ENCODE results near the gene KLHL8.

KLHL8 gene

DNA sequence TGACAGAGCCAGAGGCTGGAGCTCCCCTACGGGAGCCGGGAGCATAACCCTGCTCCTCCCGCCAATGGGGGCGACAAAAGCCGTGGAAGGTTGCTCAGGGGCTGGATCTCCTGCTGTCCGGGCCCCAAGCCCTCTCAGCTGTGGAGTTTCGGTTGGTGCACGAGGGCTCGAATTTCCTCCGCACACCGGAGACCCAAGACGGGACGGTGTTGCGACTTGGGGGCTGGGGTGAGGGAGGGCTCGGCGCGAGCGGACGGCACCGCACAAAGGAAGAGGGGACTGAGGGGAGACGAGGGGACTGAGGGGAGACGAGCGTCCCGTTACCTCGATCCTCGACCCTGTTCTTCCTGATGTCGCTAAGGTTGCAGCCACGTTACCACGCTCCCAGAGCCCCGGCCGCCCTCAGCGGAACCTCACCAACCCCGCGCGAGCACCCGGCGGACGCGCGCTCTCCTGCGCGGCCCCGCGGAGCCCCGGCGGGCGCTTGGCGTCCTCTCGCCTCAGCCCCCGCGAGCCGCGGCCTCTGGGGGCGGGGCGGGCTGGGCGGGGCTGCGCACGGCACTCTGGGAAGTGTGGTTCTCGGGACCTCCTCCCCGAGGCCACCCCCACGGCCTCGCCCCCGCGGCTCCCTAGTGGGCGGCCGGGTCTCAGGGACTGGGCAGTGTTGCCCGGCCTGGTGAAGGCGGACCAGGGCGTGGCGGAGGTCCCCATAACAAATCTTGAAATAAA is at the start of gene KLHL8:
Gene KLHL8, minus strand, starts transcription at position 525 of the 729 bp plus-strand sequence. CDS start 25,079 bp downstream, outside the sequence.
- Histone ChIP-seq H3K9me3 (ENCODE audit: severe bottlenecking) (no peaks in the 10 kb centered on the region), H3K27me3 (ENCODE audit: insufficient read depth, poor library complexity, severe bottlenecking) (no peaks in the 10 kb centered on the region), H3K27ac (ENCODE audit: poor library complexity, severe bottlenecking) (peak within 1 kb of the TSS; percentile 43), H3K36me3 (ENCODE audit: low read depth) (no peaks in the 10 kb centered on the region), H3K4me3 (ENCODE audit: severe bottlenecking) (peak within 1 kb of the TSS; percentile 57), H3K4me1 (ENCODE audit: insufficient read depth, poor library complexity, severe bottlenecking) (peaks cover 2% of the 10 kb centered on the region)
- DNase-seq (ENCODE audit: low spot score): peak; percentile 79
- ATAC-seq (ENCODE audit: low read depth): peak; percentile 94
- TF ChIP-seq, protein P1, sequence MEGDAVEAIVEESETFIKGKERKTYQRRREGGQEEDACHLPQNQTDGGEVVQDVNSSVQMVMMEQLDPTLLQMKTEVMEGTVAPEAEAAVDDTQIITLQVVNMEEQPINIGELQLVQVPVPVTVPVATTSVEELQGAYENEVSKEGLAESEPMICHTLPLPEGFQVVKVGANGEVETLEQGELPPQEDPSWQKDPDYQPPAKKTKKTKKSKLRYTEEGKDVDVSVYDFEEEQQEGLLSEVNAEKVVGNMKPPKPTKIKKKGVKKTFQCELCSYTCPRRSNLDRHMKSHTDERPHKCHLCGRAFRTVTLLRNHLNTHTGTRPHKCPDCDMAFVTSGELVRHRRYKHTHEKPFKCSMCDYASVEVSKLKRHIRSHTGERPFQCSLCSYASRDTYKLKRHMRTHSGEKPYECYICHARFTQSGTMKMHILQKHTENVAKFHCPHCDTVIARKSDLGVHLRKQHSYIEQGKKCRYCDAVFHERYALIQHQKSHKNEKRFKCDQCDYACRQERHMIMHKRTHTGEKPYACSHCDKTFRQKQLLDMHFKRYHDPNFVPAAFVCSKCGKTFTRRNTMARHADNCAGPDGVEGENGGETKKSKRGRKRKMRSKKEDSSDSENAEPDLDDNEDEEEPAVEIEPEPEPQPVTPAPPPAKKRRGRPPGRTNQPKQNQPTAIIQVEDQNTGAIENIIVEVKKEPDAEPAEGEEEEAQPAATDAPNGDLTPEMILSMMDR (IDR thresholded peaks at IDR 0.05; ENCODE audit: poor library complexity, severe bottlenecking): peak; percentile 16

DNA sequence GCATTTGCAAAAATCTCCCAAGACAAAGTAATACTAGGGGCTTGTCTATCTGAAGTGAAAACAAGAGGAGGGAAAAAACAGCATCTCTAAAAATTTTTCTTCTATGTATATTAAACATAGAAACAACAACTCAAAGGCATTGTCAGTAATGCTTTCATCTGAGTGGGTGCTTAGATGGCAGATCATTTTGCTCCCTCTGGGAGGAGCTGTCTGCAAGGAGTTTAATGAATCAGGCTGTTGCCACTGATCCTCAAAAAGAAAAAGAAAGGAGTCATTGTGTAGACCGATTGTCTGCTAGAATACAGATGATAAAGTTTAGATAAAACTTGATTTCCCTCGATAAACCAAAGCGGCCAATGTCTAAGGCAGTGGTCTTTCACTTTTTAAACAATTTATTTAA is 49.7 kb upstream of the KLHL8 start:
- Histone ChIP-seq H3K27ac (ENCODE audit: poor library complexity, severe bottlenecking) (no peak overlapping the region), H3K36me3 (ENCODE audit: low read depth) (no peaks in the 10 kb centered on the region), H3K4me3 (ENCODE audit: severe bottlenecking) (no peak overlapping the region), H3K4me1 (ENCODE audit: insufficient read depth, poor library complexity, severe bottlenecking) (no peaks in the 10 kb centered on the region), H3K27me3 (ENCODE audit: insufficient read depth, poor library complexity, severe bottlenecking) (no peaks in the 10 kb centered on the region), H3K9me3 (ENCODE audit: severe bottlenecking) (no peaks in the 10 kb centered on the region)
- TF ChIP-seq, protein P1 (IDR thresholded peaks at IDR 0.05; ENCODE audit: poor library complexity, severe bottlenecking): peak; percentile 75
- ATAC-seq (ENCODE audit: low read depth) (peak; percentile 80), DNase-seq (ENCODE audit: low spot score) (no peak)

DNA sequence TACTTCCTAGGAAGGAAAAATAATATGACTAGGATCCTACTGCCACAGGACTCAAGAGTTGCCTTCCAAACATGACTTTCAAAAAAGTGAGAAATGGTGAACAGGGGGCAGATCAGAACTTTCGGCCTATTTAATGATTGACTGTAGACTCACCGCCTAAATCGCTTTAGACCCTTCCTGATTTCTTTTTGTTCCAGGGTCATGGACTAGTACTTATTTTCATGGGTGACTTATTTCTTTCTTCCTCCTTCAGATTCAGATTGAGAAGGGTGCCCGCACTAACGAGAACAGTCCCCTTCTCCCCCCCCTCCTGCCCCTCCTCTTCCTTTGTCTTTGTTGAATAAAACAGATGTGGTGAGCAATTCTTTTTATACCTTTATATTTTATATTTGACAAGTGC is 48.0 kb upstream of the KLHL8 start:
- Histone ChIP-seq H3K4me3 (ENCODE audit: severe bottlenecking) (no peak overlapping the region), H3K27me3 (ENCODE audit: insufficient read depth, poor library complexity, severe bottlenecking) (no peaks in the 10 kb centered on the region), H3K9me3 (ENCODE audit: severe bottlenecking) (no peaks in the 10 kb centered on the region), H3K4me1 (ENCODE audit: insufficient read depth, poor library complexity, severe bottlenecking) (no peaks in the 10 kb centered on the region), H3K27ac (ENCODE audit: poor library complexity, severe bottlenecking) (no peak overlapping the region), H3K36me3 (ENCODE audit: low read depth) (no peaks in the 10 kb centered on the region)
- ATAC-seq (ENCODE audit: low read depth): no peak
- TF ChIP-seq, protein P1 (IDR thresholded peaks at IDR 0.05; ENCODE audit: poor library complexity, severe bottlenecking): no peak
- no peak for DNase-seq (ENCODE audit: low spot score)

DNA sequence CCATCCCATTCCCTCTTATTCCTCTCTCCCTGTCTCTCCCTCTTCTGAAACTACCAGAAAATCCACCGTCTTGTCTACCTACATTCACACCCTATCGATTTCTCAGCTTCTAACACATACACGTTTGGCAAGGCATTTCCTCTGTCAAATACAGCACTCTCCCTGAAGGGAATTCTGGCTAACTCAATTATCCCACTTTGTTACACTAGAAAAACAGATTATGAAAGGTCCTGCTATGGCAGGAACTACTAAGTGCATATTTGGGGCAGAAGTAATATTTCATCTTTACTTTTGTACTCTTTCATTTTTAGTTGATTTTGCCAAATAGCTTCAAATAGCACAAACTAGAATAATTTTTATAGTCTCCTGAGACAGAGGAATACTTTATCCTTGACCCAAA is 46.6 kb upstream of the KLHL8 start:
- no peaks in the 10 kb centered on the region for H3K9me3 ChIP-seq (ENCODE audit: severe bottlenecking)
- no peak for ATAC-seq (ENCODE audit: low read depth)
- no peaks in the 10 kb centered on the region for H3K36me3 ChIP-seq (ENCODE audit: low read depth)
- H3K27me3 ChIP-seq (ENCODE audit: insufficient read depth, poor library complexity, severe bottlenecking): no peaks in the 10 kb centered on the region
- H3K4me1 ChIP-seq (ENCODE audit: insufficient read depth, poor library complexity, severe bottlenecking): no peaks in the 10 kb centered on the region
- no peak overlapping the region for H3K27ac ChIP-seq (ENCODE audit: poor library complexity, severe bottlenecking)
- TF ChIP-seq, protein P1 (IDR thresholded peaks at IDR 0.05; ENCODE audit: poor library complexity, severe bottlenecking): no peak
- no peak overlapping the region for H3K4me3 ChIP-seq (ENCODE audit: severe bottlenecking)
- no peak for DNase-seq (ENCODE audit: low spot score)

DNA sequence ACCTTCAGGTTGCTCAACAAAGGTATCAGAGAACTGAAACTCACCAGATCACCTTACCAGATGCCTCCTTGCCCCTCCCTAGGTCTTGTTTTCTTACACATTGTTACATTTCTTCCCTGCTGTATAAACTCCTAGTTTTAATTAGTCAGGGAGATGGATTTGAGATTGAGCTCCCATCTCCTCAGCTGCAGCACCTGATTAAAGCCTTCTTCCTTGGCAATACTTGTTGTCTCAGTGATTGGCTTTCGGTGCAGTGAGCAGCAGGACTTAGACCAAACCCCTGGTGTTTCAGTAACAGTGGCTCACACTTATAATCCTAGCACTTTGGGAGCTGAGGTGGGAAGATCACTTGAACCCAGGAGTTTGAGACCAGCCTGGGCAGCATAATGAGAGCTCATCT is 42.5 kb upstream of the KLHL8 start:
- ATAC-seq (ENCODE audit: low read depth): no peak
- Histone ChIP-seq H3K27me3 (ENCODE audit: insufficient read depth, poor library complexity, severe bottlenecking) (no peaks in the 10 kb centered on the region), H3K27ac (ENCODE audit: poor library complexity, severe bottlenecking) (no peak overlapping the region), H3K9me3 (ENCODE audit: severe bottlenecking) (no peaks in the 10 kb centered on the region), H3K36me3 (ENCODE audit: low read depth) (no peaks in the 10 kb centered on the region), H3K4me1 (ENCODE audit: insufficient read depth, poor library complexity, severe bottlenecking) (no peaks in the 10 kb centered on the region), H3K4me3 (ENCODE audit: severe bottlenecking) (no peak overlapping the region)
- no peak for DNase-seq (ENCODE audit: low spot score)
- TF ChIP-seq, protein P1 (IDR thresholded peaks at IDR 0.05; ENCODE audit: poor library complexity, severe bottlenecking): no peak
